Naive thymus-derived CD4-positive, alpha-beta T cell (primary cell): ENCODE measurements around the gene ENTPD8. TPM values are rescaled to one million over a fixed set of nuclear protein-coding genes. Genes with fewer than 3 reads are reported as not detected.

Experiments used
- ATAC-seq: fragments of 150-1000 bp; cut with Tn5 transposase; 2 replicates; pipeline ENCODE4 v1.10.0; 2021; ENCODE audit warnings: mild to moderate bottlenecking, moderate library complexity
- CTCF ChIA-PET: fragments of 350-600 bp; sonication (Branson Sonifier 250); formaldehyde crosslinking; loops from one replicate; lab custom pipeline; 2021; ENCODE audit warnings: antibody characterized with exemption; lab: Charles Lee
- POLR2A ChIA-PET: fragments of 350-600 bp; sonication (Branson Sonifier 250); formaldehyde crosslinking; loops from one replicate; lab custom pipeline; 2021; ENCODE audit warnings: antibody characterized with exemption, inconsistent platforms; lab: Charles Lee
- DNase-seq, 9 donors: peaks; one replicate each; pipeline versions ENCODE4 v3.0.0 to v3.0.0-alpha.2; 2020 to 2022; ENCODE audit warnings: mixed read lengths in 1 of 9
- H3K27ac ChIP-seq: one replicate; pipeline ENCODE4 v1.7.0; 2013; ENCODE audit warnings: mild to moderate bottlenecking, low read depth, low read length, moderate library complexity
- H3K27me3 ChIP-seq, 2 donors: one replicate each; pipeline ENCODE4 v1.7.0; 2013; ENCODE audit warnings: low read length in 2 of 2, mild to moderate bottlenecking in 2 of 2, moderate library complexity in 2 of 2; ENCODE audit not compliant: control insufficient read depth in 2 of 2, insufficient read depth in 2 of 2
- H3K36me3 ChIP-seq, 3 experiments: 1 replicate in 2 of 3; 2 replicates in 1 of 3; pipeline ENCODE4 v1.7.0; 2013; ENCODE audit warnings: low read length in 3 of 3, mild to moderate bottlenecking in 3 of 3, moderate library complexity in 1 of 3; ENCODE audit not compliant: insufficient read depth in 3 of 3, control insufficient read depth in 2 of 3
- H3K4me1 ChIP-seq, 2 donors: one replicate each; pipeline ENCODE4 v1.7.0; 2013; ENCODE audit warnings: low read length in 2 of 2, mild to moderate bottlenecking in 2 of 2, moderate library complexity in 1 of 2; ENCODE audit not compliant: control insufficient read depth in 2 of 2, insufficient read depth in 2 of 2
- H3K4me3 ChIP-seq: 2 replicates; pipeline ENCODE4 v1.7.0; 2013; ENCODE audit warnings: mild to moderate bottlenecking, low read length
- H3K9me3 ChIP-seq, 3 experiments: 1 replicate in 2 of 3; 2 replicates in 1 of 3; pipeline ENCODE4 v1.7.0; 2013; ENCODE audit warnings: low read length in 3 of 3; ENCODE audit not compliant: control insufficient read depth in 2 of 3
- H3K27ac Mint-ChIP-seq, 9 donors: one replicate each; pipeline ENCODE4 v1.8.0; 2020 to 2022; ENCODE audit warnings: mixed read lengths in 9 of 9, mild to moderate bottlenecking in 8 of 9, moderate library complexity in 5 of 9, inconsistent platforms in 2 of 9
- H3K27me3 Mint-ChIP-seq, 5 donors: one replicate each; pipeline ENCODE4 v1.8.0; 2021 to 2022; ENCODE audit warnings: mixed read lengths in 5 of 5, mild to moderate bottlenecking in 1 of 5
- H3K36me3 Mint-ChIP-seq, 5 donors: one replicate each; pipeline ENCODE4 v1.8.0; 2020 to 2022; ENCODE audit warnings: mixed read lengths in 5 of 5, mild to moderate bottlenecking in 3 of 5, inconsistent platforms in 1 of 5
- H3K4me1 Mint-ChIP-seq, 7 donors: one replicate each; pipeline ENCODE4 v1.8.0; 2020 to 2022; ENCODE audit warnings: mixed read lengths in 7 of 7, mild to moderate bottlenecking in 3 of 7, inconsistent platforms in 1 of 7
- H3K4me3 Mint-ChIP-seq, 10 donors: one replicate each; pipeline ENCODE4 v1.8.0; 2020 to 2022; ENCODE audit warnings: mild to moderate bottlenecking in 10 of 10, mixed read lengths in 10 of 10, moderate library complexity in 6 of 10, inconsistent platforms in 2 of 10
- H3K9me3 Mint-ChIP-seq, 11 donors: one replicate each; pipeline ENCODE4 v1.8.0; 2020 to 2022; ENCODE audit warnings: mixed read lengths in 11 of 11, mild to moderate bottlenecking in 4 of 11, inconsistent platforms in 1 of 11, moderate library complexity in 1 of 11
- intact Hi-C, 2 donors: fragments of 100-400 bp; cut with micrococcal nuclease; formaldehyde crosslinking; loops; one replicate each; pipeline ENCODE4 v1.15.1; 2023
- polyA plus RNA-seq, 2 donors: library from polyadenylated mRNA; unstranded; fragments of 300-500 nt; fragmentation: Illumina TruSeq; gene quantifications; one replicate each; pipeline ENCODE4 v1.2.3, GENCODE V29; 2021
- total RNA-seq, 6 experiments: library from RNA in 5 of 6; stranded (reverse) in 5 of 6; gene quantifications; 1 replicate in 5 of 6; 2 replicates in 1 of 6; pipeline ENCODE4 v1.2.3 and lab custom pipeline; 2021 to 2026

Gene ENTPD8
- total and polyA plus RNA-seq, 7 experiments from 2014 or later, result not detected

DNA sequence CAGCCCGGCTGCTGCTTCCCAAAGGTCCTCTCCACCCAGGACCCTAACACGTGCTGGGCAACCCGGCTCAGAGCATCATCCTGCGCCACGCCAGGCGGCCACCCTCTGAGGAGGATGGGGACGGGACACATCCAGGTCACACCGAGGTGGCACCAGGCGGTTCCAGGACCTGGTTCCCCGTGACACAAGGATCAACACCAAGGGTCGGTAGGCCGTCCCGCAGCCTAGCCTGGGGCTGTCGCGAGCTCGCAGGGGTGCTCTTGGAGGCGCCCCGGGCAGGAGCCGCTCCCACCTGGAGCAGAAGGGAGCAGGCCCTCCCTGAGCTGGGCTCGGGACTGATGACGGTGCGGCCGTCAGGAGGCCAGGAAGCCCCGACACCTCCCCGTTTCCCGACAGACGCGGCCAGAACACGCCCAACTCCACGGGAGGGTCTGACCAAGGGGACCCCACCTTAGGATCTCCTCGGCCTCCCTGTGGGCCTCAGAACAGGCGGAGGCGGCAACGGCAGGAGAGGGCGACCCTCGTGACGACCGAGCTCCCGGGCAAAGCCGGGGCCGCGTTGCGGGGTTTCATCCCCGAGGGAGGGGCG is 24.5 kb downstream of the ENTPD8 start:
- H3K9me3 ChIP-seq, result no peaks in the 10 kb centered on the region
- DNase-seq, result no peak
- peak overlapping the region; percentile 6 for H3K27ac ChIP-seq
- no peak overlapping the region for H3K4me3 ChIP-seq
- no peaks in the 10 kb centered on the region for H3K36me3 ChIP-seq
- intact Hi-C loops, result no loop called here
- ChIA-PET POLR2A (interaction anchor here (0.5 to 0.6 kb wide), 2 partner anchors 25 to 34 kb away, joined by 3 to 6 read pairs; no protein-coding TSS in a partner anchor), CTCF (interaction anchor here (0.6 kb wide), 1 partner anchor 196 kb away, joined by 3 read pairs; no protein-coding TSS in a partner anchor)
- Mint-ChIP-seq H3K9me3 (no peaks in the 10 kb centered on the region), H3K27ac (no peak overlapping the region), H3K4me1 (peaks cover 0 to 13% (median 5%) of the 10 kb centered on the region in 7 donors), H3K36me3 (peaks cover 0 to 6% (median 0%) of the 10 kb centered on the region in 5 donors), H3K27me3 (no peaks in the 10 kb centered on the region), H3K4me3 (no peak overlapping the region)
- H3K4me1 ChIP-seq, result no peaks in the 10 kb centered on the region
- no peaks in the 10 kb centered on the region for H3K27me3 ChIP-seq
- ATAC-seq, result no peak

DNA sequence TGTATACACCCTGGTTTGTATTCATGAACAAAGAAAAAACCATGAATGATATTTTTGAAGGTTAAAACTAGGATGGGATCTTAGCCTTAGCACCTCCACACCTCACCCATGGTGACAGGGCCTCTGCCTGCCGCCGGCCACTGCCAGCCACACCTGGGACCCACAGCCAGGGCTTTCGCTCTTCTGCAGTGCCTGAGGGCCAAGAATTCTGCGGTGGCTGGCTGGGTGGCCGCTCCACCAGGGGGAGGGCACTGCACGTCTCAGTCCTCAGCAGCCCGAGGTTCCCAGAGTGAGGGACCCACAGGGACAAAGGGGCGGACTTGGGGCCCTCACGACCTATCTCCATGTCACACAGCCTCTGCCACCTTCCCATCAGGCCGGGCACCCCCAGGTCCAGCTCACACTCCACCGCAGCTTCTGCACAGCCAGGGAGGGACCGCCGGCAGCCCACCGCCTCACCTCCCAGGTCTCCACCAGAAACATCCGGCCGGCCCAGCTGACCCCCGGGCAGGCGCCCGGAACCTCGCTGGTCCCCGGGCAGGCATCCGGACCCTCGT is 25.1 kb downstream of the ENTPD8 start:
- ChIA-PET CTCF (no interaction called here), POLR2A (no interaction called here)
- H3K4me1 Mint-ChIP-seq, result peaks cover 0 to 10% (median 5%) of the 10 kb centered on the region in 7 donors
- H3K27me3 Mint-ChIP-seq, result no peaks in the 10 kb centered on the region
- Histone ChIP-seq H3K27me3 (no peaks in the 10 kb centered on the region), H3K4me3 (no peak overlapping the region), H3K27ac (no peak overlapping the region), H3K36me3 (no peaks in the 10 kb centered on the region), H3K9me3 (no peaks in the 10 kb centered on the region), H3K4me1 (no peaks in the 10 kb centered on the region)
- H3K36me3 Mint-ChIP-seq, result peaks cover 0 to 6% (median 0%) of the 10 kb centered on the region in 5 donors
- no peak overlapping the region for H3K4me3 Mint-ChIP-seq
- ATAC-seq (no peak), DNase-seq (no peak)
- intact Hi-C loops, result no loop called here
- H3K27ac Mint-ChIP-seq, result no peak overlapping the region
- no peaks in the 10 kb centered on the region for H3K9me3 Mint-ChIP-seq

DNA sequence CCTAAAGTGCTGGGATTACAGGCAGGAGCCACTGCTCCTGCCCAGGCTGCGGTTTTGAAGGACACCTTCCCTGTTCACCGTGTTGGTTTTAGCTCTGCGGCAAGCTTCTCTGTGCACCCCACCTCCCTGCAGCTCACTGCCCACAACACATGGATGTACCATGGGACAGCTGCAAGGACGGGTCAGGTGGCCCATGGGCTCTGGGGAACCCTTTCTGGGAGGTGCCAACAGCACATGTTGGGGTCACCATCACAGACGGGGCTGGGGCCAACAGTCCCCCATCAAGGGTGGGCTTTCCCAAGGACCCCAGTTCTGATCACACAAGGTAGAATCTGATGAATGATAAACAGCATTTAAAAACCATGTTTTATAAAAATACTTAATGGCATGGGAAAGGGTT is 25.7 kb downstream of the ENTPD8 start:
- DNase-seq, result no peak
- H3K27ac ChIP-seq, result no peak overlapping the region
- H3K27me3 ChIP-seq, result no peaks in the 10 kb centered on the region
- Mint-ChIP-seq H3K36me3 (peaks cover 0 to 6% (median 0%) of the 10 kb centered on the region in 5 donors), H3K27me3 (no peaks in the 10 kb centered on the region), H3K9me3 (no peaks in the 10 kb centered on the region), H3K4me3 (peak overlapping the region in 1 of 10 donors; percentile 25), H3K4me1 (peaks cover 0 to 11% (median 5%) of the 10 kb centered on the region in 7 donors), H3K27ac (peak overlapping the region in 1 of 9 donors; percentile 51)
- ATAC-seq, result no peak
- H3K36me3 ChIP-seq, result no peaks in the 10 kb centered on the region
- POLR2A ChIA-PET, result no interaction called here
- no peaks in the 10 kb centered on the region for H3K9me3 ChIP-seq
- H3K4me3 ChIP-seq, result no peak overlapping the region
- peaks cover 0 to 3% of the 10 kb centered on the region in 2 donors for H3K4me1 ChIP-seq
- CTCF ChIA-PET, result no interaction called here
- intact Hi-C loops, result no loop called here

DNA sequence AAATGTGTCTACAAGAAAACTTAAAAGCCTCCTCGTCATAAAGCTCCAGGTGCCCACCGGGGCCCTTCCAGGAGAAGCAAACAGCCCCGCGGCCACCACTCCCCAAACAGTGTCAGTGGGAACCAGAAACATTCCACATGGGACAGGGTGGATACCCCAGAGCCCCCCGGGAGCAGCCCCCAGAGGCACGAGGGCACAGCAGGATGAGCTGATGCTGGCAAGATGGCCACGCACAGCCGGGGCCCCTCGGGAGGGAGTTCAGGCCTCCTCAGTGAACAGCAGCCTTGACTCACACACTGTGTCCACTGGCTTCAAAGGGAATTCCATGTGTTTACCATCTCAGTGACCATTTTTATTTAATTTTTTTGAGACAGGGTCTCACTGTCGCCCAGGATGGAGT is 28.7 kb downstream of the ENTPD8 start:
- Histone ChIP-seq H3K27me3 (no peaks in the 10 kb centered on the region), H3K4me1 (peaks cover 0 to 3% of the 10 kb centered on the region in 2 donors), H3K9me3 (no peaks in the 10 kb centered on the region), H3K4me3 (no peak overlapping the region), H3K36me3 (no peaks in the 10 kb centered on the region), H3K27ac (no peak overlapping the region)
- intact Hi-C loops, result no loop called here
- peaks cover 0 to 17% (median 5%) of the 10 kb centered on the region in 7 donors for H3K4me1 Mint-ChIP-seq
- no peak for ATAC-seq
- no peak overlapping the region for H3K4me3 Mint-ChIP-seq
- H3K27me3 Mint-ChIP-seq, result no peaks in the 10 kb centered on the region
- no peak overlapping the region for H3K27ac Mint-ChIP-seq
- POLR2A ChIA-PET, result interaction anchor here (0.7 kb wide), 1 partner anchor 11 kb away, joined by 5 read pairs; no protein-coding TSS in a partner anchor
- CTCF ChIA-PET, result interaction anchor here (0.9 kb wide), 1 partner anchor 10 kb away, joined by 4 read pairs; the partner anchor contains the start of gene EXD3
- H3K36me3 Mint-ChIP-seq, result peaks cover 0 to 6% (median 0%) of the 10 kb centered on the region in 5 donors
- DNase-seq, result no peak
- H3K9me3 Mint-ChIP-seq, result no peaks in the 10 kb centered on the region

DNA sequence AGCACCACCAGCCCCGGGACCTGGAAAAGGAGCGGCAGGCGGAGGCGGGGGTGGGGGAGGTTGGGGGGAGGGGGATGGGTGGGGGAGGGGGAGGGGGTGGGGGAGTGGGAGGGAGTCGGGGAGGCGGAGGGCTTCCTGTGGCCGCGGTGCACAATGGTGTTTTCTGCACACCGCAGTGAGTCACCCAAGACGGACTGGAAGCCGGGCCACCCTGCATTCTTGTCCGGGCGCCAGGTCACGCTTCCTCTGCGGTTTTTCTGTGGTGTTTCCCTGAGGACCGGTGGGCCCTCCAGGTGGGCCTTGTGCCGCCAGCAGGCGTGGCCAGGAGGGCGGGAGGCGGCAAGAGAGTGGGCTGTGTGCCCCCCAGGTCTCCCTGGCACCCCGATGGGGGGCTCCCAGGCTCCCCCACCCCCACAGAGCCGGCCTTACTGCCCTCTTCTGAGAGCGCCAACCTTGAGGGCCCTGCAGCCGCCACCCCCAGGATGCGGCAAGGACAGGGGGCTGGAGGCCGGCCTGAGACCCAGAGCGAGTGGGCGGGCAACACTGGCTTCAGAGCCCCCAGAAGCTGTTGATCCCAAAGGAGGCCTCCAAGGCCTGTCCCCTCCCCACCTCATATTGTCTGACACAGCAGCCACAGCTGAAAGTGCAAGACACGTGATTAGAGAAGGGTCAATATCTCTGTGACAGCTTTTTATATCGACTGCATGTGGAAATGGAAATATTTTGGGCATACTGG is 29.3 kb downstream of the ENTPD8 start:
- Histone ChIP-seq H3K9me3 (no peaks in the 10 kb centered on the region), H3K27me3 (no peaks in the 10 kb centered on the region), H3K4me1 (peaks cover 3% of the 10 kb centered on the region in 2 donors), H3K27ac (no peak overlapping the region), H3K36me3 (no peaks in the 10 kb centered on the region), H3K4me3 (no peak overlapping the region)
- DNase-seq, result peak in 1 of 9 donors; percentile 47
- Mint-ChIP-seq H3K27me3 (no peaks in the 10 kb centered on the region), H3K9me3 (no peaks in the 10 kb centered on the region), H3K36me3 (peaks cover 0 to 6% (median 0%) of the 10 kb centered on the region in 5 donors), H3K4me3 (peak overlapping the region in 2 of 10 donors; percentile 33 to 56), H3K27ac (no peak overlapping the region), H3K4me1 (peaks cover 0 to 17% (median 5%) of the 10 kb centered on the region in 7 donors)
- intact Hi-C loops, result no loop called here
- peak; percentile 55 for ATAC-seq
- CTCF ChIA-PET, result no interaction called here
- POLR2A ChIA-PET, result interaction anchor here (0.7 kb wide), 1 partner anchor 11 kb away, joined by 5 read pairs; no protein-coding TSS in a partner anchor

DNA sequence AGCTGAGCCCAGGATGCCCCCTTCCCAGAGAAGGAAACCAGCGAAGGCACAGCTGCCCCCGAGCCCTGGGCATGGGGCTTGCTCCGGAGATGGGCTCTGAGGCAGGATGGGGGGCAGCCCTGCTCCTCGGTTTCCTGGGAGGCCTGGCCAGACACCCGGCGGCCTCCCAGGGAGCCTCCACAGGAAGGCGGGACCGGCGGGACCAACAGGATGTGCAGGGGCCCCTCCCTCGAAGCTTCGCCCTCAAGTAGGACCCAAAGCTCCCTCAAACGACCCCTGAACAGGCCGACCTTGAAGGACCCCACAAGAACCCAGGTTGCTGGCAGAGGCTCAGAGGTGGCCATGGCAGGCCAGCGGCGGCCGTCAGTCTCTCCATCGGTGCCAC is 29.9 kb downstream of the ENTPD8 start:
- Mint-ChIP-seq H3K4me3 (peak overlapping the region in 2 of 10 donors; percentile 33 to 56), H3K4me1 (peaks cover under 1 to 17% (median 5%) of the 10 kb centered on the region in 7 donors), H3K36me3 (peaks cover 0 to 6% (median 0%) of the 10 kb centered on the region in 5 donors), H3K27me3 (no peaks in the 10 kb centered on the region), H3K9me3 (no peaks in the 10 kb centered on the region), H3K27ac (no peak overlapping the region)
- Histone ChIP-seq H3K27me3 (no peaks in the 10 kb centered on the region), H3K36me3 (no peaks in the 10 kb centered on the region), H3K4me3 (no peak overlapping the region), H3K9me3 (no peaks in the 10 kb centered on the region), H3K27ac (no peak overlapping the region), H3K4me1 (peaks cover 3% of the 10 kb centered on the region in 2 donors)
- CTCF ChIA-PET, result no interaction called here
- DNase-seq (no peak), ATAC-seq (no peak)
- intact Hi-C loops, result no loop called here
- POLR2A ChIA-PET, result no interaction called here
